ENCODE measurements around the gene L3MBTL4.

Gene L3MBTL4

DNA sequence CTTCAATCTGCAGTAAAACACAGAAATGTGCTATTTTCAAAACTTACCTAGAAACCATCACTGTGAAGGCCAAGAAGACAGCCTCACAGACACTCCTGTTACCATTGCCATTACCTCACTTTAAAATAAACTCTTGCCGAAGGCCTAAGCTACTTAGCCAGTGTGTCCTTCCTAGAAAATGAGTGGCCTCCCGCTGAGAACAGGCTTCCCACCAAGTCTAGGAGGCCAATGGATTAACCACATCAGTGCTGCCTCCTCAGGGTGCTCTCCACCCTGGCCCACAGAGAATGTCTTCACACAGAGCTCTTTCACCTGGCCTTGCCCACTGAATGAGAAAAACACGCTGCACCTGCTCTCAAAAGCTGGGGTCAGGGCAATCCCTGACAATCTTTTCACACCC is 47.5 kb downstream of the L3MBTL4 start:
- H3K27ac ChIP-seq = no peak overlapping the region
- DNase-seq (ENCODE audit: low spot score) = no peak
- TF ChIP-seq, protein P1, sequence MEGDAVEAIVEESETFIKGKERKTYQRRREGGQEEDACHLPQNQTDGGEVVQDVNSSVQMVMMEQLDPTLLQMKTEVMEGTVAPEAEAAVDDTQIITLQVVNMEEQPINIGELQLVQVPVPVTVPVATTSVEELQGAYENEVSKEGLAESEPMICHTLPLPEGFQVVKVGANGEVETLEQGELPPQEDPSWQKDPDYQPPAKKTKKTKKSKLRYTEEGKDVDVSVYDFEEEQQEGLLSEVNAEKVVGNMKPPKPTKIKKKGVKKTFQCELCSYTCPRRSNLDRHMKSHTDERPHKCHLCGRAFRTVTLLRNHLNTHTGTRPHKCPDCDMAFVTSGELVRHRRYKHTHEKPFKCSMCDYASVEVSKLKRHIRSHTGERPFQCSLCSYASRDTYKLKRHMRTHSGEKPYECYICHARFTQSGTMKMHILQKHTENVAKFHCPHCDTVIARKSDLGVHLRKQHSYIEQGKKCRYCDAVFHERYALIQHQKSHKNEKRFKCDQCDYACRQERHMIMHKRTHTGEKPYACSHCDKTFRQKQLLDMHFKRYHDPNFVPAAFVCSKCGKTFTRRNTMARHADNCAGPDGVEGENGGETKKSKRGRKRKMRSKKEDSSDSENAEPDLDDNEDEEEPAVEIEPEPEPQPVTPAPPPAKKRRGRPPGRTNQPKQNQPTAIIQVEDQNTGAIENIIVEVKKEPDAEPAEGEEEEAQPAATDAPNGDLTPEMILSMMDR (conservative IDR thresholded peaks at IDR 0.05; ENCODE audit: low read depth) = no peak
- ChIA-PET POLR2A (ENCODE audit: low non-redundant PET) (no interaction called here), CTCF (interaction anchor here (0.6 kb wide), 1 partner anchor 538 kb away, joined by 4 read pairs; no protein-coding TSS in a partner anchor)

DNA sequence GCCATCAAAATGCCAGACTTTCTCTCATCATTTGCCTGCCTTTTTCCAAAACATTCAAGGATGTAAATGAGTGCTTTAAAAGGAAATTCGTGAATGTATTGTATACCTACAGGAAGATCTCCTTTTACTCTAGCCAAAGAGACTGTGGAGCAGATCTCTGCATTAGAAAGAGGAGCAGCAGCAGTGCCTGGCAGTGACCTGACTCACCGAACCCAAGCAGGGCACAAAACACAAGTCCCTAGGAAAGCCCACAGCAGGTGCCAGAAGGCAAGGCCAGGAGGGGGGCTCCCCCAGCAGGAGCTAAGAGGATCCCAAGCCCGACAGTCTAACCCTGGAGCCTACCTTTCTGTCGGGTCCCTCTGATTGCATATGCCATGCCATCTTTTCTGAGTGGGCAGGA is 47.9 kb downstream of the L3MBTL4 start:
- ChIA-PET CTCF (no interaction called here), POLR2A (ENCODE audit: low non-redundant PET) (no interaction called here)
- no peak for DNase-seq (ENCODE audit: low spot score)
- TF ChIP-seq, protein P1 (conservative IDR thresholded peaks at IDR 0.05; ENCODE audit: low read depth) = no peak
- no peak overlapping the region for H3K27ac ChIP-seq

DNA sequence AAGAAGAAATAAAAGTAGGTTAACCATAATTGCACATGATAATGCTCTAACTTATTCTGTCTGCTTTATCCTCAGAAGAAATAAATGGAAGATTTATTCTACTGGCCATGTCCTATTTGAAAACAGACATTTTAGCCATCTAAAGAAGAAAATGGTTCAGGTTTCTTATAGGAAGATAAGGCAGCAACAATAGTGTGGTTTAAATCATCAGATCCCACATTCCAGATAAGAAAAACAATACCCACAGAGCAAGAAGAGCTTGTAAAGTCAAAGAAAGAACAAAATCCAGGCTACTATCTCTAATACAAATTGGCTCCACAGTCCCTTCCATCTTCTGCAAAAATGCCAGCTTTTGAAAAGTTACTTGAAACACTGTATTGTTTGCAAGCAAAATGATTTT is 49.3 kb downstream of the L3MBTL4 start:
- ChIA-PET POLR2A (ENCODE audit: low non-redundant PET) (no interaction called here), CTCF (no interaction called here)
- TF ChIP-seq, protein P1 (conservative IDR thresholded peaks at IDR 0.05; ENCODE audit: low read depth) = no peak
- no peak for DNase-seq (ENCODE audit: low spot score)
- no peak overlapping the region for H3K27ac ChIP-seq

DNA sequence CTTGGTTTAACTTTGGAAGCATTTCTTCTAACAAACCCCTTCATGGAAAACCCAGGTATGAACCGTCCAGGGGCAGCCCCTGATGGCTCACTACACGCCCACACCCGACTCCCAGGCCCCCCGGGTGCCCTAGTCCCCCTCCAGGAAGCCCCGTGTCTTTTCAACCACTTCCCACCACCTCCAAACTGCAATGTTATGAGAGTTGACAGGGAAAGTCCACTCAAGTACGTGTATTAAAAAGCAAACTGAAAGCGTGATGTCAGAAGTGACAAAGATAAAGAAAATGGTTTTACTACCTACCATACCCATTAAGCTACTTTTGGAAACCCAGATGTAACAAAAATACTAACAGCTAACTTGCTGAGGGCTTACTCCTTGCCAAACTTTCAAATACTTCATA is 51.5 kb downstream of the L3MBTL4 start:
- ChIA-PET CTCF (no interaction called here), POLR2A (ENCODE audit: low non-redundant PET) (no interaction called here)
- no peak for DNase-seq (ENCODE audit: low spot score)
- no peak overlapping the region for H3K27ac ChIP-seq
- TF ChIP-seq, protein P1 (conservative IDR thresholded peaks at IDR 0.05; ENCODE audit: low read depth) = no peak

DNA sequence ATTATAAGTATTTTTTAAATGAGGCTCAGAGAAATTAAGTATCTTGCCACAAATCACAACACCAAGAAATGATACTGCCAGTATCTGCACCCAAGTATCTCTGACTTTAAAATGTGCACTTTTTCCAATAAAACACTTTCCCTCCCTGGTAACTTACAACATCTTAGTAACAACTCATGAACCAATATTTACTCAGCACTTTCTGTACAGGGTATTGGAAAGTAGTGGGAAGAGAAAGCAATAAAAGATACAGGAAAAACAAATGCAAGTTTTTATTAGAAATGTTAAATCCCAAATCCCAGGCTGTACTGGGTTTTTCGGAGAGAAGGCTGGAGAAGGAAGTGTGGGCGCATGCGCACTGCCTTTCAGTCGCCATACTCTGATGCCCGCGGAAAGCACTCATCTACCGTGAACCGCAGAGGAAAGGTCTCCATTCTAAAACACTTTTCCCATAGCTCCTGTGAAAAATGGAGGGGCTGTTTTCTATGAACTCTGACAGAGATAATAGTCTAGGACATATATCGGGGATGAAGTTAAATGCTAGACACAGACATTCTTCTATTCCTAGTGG is 52.1 kb downstream of the L3MBTL4 start:
- TF ChIP-seq, protein P1 (conservative IDR thresholded peaks at IDR 0.05; ENCODE audit: low read depth) = no peak
- ChIA-PET POLR2A (ENCODE audit: low non-redundant PET) (no interaction called here), CTCF (no interaction called here)
- DNase-seq (ENCODE audit: low spot score) = no peak
- H3K27ac ChIP-seq = no peak overlapping the region

DNA sequence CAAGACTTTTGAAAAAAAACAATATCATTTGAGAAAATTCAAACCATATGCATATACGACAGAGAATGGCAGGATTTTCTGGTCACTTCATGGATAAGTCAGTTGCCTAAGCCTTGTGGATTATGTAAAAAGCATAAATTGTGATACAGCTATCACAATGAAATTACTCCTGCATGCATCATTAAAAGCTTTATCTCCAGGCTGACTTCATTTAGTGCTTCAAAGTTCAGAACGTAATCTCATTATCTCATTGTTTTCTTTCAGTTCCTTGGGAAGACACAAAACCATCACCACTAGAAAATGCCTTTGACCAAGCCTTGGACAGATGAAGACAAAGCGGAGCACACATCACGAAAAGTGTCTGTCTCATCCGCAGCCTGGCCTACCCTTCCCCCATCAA is 57.0 kb downstream of the L3MBTL4 start:
- ChIA-PET CTCF (no interaction called here), POLR2A (ENCODE audit: low non-redundant PET) (no interaction called here)
- DNase-seq (ENCODE audit: low spot score) = no peak
- TF ChIP-seq, protein P1 (conservative IDR thresholded peaks at IDR 0.05; ENCODE audit: low read depth) = no peak
- no peak overlapping the region for H3K27ac ChIP-seq

All from RWPE1 (cell line).